GM12874 (cell line): ENCODE data around the gene TSPAN9.

Experiments
- TF ChIP-seq, protein P1 (sequence below): IDR thresholded peaks from 2 replicates; pipeline ENCODE4 v1.5.1; 2011; ENCODE audit warnings: low read depth, mild to moderate bottlenecking, control low read depth, low read length, moderate library complexity; ENCODE audit not compliant: insufficient read depth

Gene TSPAN9

DNA sequence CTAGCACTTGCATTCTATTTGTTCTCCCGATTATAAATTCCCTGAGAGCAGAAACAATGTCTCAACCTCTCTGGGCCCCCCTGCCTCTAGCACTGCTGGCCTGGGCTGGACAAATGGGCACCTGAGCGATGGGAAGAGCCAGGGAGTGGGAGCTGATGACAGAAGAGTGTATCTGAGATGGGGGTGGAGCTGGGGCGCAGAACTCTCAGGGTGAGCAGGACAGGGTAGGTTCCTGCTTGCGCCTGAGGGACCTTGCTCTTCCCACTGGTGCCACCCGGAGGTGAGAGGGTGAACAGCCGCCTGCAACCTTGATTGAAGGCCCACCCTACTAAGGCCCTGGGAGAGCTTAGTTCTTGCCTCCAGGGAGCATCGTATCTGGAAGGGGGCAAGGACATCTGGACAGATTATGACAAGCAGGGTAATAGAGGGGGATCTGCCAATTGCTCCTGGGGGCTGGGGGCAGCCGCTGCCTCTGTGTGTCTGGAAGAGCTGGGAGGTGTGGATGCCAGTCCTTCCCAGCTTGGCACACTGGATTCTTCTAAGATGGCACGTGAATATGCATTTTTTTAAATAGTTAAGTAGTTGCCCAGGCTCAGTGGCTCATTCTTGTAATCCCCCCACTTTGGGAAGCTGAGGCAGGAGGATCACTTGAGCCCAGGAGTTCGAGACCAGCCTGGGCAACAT is 43.0 kb upstream of the TSPAN9 start:
- TF ChIP-seq, protein P1, sequence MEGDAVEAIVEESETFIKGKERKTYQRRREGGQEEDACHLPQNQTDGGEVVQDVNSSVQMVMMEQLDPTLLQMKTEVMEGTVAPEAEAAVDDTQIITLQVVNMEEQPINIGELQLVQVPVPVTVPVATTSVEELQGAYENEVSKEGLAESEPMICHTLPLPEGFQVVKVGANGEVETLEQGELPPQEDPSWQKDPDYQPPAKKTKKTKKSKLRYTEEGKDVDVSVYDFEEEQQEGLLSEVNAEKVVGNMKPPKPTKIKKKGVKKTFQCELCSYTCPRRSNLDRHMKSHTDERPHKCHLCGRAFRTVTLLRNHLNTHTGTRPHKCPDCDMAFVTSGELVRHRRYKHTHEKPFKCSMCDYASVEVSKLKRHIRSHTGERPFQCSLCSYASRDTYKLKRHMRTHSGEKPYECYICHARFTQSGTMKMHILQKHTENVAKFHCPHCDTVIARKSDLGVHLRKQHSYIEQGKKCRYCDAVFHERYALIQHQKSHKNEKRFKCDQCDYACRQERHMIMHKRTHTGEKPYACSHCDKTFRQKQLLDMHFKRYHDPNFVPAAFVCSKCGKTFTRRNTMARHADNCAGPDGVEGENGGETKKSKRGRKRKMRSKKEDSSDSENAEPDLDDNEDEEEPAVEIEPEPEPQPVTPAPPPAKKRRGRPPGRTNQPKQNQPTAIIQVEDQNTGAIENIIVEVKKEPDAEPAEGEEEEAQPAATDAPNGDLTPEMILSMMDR: peak; percentile 88

- TF ChIP-seq, protein P1: no peak
Measured at GRCh38 chr12:3035171-3035570, 42.0 kb upstream of the TSPAN9 start.

DNA sequence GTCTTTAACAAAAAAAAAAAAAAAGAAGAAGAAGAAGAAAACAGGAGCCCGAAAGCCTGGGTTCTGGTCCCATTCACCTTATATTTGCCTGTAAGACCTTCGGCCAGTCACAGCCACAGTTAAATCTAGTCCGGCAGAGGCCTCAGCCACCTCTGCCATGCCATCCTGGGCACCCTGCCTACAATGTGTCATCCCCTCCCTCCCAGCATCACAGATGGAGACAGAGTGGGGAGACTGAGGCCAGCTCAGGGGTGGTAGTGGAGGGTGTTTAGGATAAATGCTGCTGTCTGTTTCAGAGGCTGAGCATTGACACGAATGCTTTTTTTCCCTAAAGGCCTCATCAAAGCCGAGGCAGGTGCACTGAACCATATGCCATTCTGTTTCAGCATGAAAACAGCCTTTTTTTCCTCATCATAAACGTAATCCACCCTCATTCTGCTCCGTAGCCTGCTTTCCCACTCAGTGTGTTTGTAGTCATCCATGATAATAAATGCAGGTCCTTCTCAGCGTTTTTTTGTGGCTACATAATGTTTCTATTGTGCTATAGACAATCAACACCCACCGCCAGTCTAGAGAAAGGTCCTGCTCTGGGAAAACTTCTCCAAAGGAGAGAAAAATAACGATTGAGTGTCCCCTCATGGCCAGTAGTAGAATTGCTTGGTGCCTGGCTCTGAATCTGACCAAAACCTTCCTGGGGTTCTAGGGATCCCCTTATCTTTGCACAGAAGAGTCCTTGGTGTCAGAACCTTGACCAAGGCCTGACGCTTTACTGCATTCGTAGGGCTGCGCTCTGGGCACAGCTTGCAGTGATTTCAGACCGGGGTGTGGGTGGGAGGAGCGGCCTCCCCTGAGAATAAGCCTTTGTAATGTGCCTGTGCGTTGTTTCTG is 41.1 kb upstream of the TSPAN9 start:
- TF ChIP-seq, protein P1: peak; percentile 16; the same call in 1 of the 2 replicates

DNA sequence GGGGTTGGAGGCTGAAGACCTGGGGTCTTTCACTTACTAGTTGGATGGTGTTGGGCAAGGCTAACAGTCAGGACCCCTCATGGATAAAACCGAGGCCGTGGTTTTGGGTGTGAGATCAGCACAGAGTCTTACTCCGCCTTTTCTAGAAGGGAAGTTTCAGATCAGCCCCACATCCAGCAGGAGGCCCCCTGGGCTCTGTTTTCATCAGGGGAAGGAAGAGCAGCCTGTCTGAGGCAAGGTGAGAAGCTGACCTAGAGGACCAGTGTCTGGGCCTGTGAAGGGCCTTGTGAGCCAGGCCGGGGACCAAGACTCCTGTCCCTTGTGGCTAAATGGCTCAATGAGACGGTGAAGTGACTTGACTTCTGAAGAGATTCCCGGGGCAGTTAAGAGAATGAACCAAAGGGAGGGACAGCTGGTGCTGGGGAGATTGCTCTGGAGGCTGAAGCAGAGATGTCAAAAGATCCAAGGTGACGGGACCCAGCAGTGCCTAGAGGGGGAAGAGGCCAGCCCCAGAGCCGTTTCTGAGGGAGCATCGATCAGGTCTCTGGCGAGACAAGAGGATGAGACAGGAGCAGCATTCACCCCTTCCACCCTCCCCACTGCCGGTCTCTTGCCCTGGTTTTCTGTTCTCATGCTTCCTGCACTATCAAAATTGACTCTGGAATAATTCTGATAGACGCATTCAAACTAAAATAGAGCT is 40.1 kb upstream of the TSPAN9 start:
- TF ChIP-seq, protein P1: no peak

DNA sequence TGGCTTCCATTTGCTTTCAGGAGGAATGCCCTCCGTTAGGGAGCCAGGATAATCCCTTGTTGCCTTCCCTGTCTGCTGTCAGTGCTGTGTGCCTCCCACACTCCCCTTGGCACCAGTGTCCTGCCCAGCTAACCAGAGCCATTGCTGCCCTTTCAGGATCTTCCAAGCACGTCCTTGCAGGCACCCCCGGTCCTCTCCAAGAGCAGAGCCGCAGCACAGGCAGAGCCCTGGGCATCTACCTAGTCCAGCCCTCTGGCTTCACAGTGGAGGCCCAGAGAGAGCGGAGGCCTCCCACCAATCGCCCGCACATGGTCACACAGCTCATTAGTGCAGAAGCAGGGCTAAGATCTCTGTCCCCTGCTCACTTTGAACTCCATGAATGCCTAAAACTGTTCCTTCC is 39.0 kb upstream of the TSPAN9 start:
- TF ChIP-seq, protein P1: no peak

DNA sequence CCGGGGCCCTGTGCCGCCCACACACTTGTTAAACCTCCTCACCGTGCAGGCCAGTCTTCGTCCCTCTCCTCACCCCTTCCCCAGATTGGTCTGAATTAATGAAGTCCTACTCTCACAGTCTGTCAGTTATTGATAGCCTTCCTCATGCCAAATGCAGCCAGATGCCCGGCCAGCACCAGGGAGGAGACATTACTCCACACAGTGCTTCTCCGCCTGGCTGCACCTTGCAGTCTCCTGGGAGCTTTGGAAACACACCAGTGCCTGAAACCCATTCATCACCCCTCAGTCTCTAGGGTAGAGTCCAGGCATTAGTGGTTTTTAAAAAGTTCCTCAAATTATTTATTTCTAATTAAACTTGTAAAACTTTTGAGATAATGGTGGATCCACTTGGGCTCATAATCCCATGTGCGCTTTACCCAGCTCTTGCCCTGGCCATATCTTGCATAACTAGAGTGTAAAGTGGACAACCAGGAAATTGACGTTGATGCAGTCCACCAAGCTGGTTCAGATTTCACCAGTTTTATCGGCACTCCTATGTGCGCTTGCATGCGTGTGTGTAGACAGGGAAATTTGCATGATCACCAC is 38.2 kb upstream of the TSPAN9 start:
- TF ChIP-seq, protein P1: no peak
